Panc1 (cell line): ENCODE measurements around the gene MEGF10. TPM values are rescaled to one million over a fixed set of nuclear protein-coding genes. Genes with fewer than 3 reads are reported as not detected.

Experiments used
- ATAC-seq: fragments of 200-7000 bp; cut with Tn5 transposase; 2 replicates; pipeline ENCODE4 v1.9.1; 2020; ENCODE audit warnings: mild to moderate bottlenecking, moderate library complexity
- BruUV-seq: library from RNA; stranded (reverse); fragments of 400-500 nt; replicated peaks from 2 replicates; lab custom pipeline; 2021; lab: Mats Ljungman, UMichigan
- CTCF ChIA-PET: fragments of 300-600 bp; sonication (Branson Sonifier 250); formaldehyde crosslinking; loops from one replicate; lab custom pipeline; 2022; ENCODE audit warnings: antibody characterized with exemption; lab: Charles Lee
- POLR2A ChIA-PET: fragments of 300-600 bp; sonication (Branson Sonifier 250); formaldehyde crosslinking; loops from one replicate; lab custom pipeline; 2022; ENCODE audit warnings: antibody characterized with exemption; lab: Charles Lee
- DNase-seq: peaks from one replicate; pipeline ENCODE4 v3.0.0-alpha.2; 2010; ENCODE audit warnings: low read depth, low spot score
- H3K27ac ChIP-seq: 2 replicates; pipeline ENCODE4 v1.5.1; 2011; ENCODE audit warnings: mild to moderate bottlenecking, low read length, inconsistent platforms
- H3K27me3 ChIP-seq: fragments of 200-500 bp; sonication (Bioruptor generic); 2 replicates; pipeline ENCODE4 v1.6.0; 2014; ENCODE audit warnings: low read length, inconsistent platforms; ENCODE audit not compliant: control insufficient read depth, insufficient read depth
- H3K36me3 ChIP-seq: fragments of 200-500 bp; sonication (Bioruptor generic); 2 replicates; pipeline ENCODE4 v1.5.1; 2014; ENCODE audit warnings: inconsistent platforms, mild to moderate bottlenecking, low read length, moderate library complexity; ENCODE audit not compliant: control insufficient read depth, insufficient read depth
- H3K4me1 ChIP-seq: 2 replicates; pipeline ENCODE4 v1.5.1; 2011; ENCODE audit warnings: inconsistent platforms, mild to moderate bottlenecking, low read length, moderate library complexity; ENCODE audit not compliant: control insufficient read depth, insufficient read depth
- H3K4me3 ChIP-seq, 2 experiments: 2 replicates each; pipeline ENCODE4 v1.5.1; 2011 to 2012; ENCODE audit warnings: low read depth in 2 of 2, low read length in 2 of 2, mild to moderate bottlenecking in 2 of 2, inconsistent platforms in 1 of 2, moderate library complexity in 1 of 2
- H3K9me3 ChIP-seq: fragments of 200-500 bp; sonication (Bioruptor generic); 2 replicates; pipeline ENCODE4 v1.5.1; 2014; ENCODE audit warnings: low read depth, mild to moderate bottlenecking, inconsistent platforms, low read length, moderate library complexity; ENCODE audit not compliant: control insufficient read depth, insufficient read depth
- POLR2AphosphoS5 ChIP-seq: IDR thresholded peaks from 2 replicates; pipeline ENCODE4 v1.6.1; 2012; ENCODE audit warnings: mild to moderate bottlenecking, low read depth, low read length, moderate library complexity
- SIN3A ChIP-seq: IDR thresholded peaks from 2 replicates; pipeline ENCODE4 v1.6.1; 2012; ENCODE audit warnings: low read depth, mild to moderate bottlenecking, low read length, moderate library complexity, borderline replicate concordance; ENCODE audit not compliant: insufficient read depth
- TCF7L2 ChIP-seq: IDR thresholded peaks from 2 replicates; pipeline ENCODE4 v1.6.1; 2011; ENCODE audit warnings: mild to moderate bottlenecking, low read depth, low read length, inconsistent platforms
- in situ Hi-C: cut with HindIII; loops from 2 replicates; pipeline ENCODE4 v1.10.0; 2016; ENCODE audit warnings: low sequenced_read_pairs, low pct_unique_long_range_greater_than_20kb
- intact Hi-C: fragments of 100-400 bp; cut with micrococcal nuclease; formaldehyde crosslinking; loops from one replicate; pipeline ENCODE4 v1.10.0; 2022; ENCODE audit not compliant: unreplicated experiment
- total RNA-seq: library from RNA; stranded (reverse); gene quantifications from one replicate; pipeline ENCODE4 v1.2.1, GENCODE V29; 2021; ENCODE audit not compliant: unreplicated experiment
- TF ChIP-seq, protein P1 (sequence below): fragments of 450-650 bp; IDR thresholded peaks from 2 replicates; pipeline ENCODE4 v1.5.1; 2017; ENCODE audit warnings: mild to moderate bottlenecking
- TF ChIP-seq, protein P2 (sequence below), 2 experiments: IDR thresholded peaks; 2 replicates each; pipeline ENCODE4 v1.6.1; 2011 to 2012; ENCODE audit warnings: low read depth in 2 of 2, control low read depth in 1 of 2, low read length in 1 of 2, mild to moderate bottlenecking in 1 of 2, moderate library complexity in 1 of 2; ENCODE audit not compliant: insufficient read depth in 1 of 2

The MEGF10 gene
- total RNA-seq, 1 experiment from 2014 or later = not detected

DNA sequence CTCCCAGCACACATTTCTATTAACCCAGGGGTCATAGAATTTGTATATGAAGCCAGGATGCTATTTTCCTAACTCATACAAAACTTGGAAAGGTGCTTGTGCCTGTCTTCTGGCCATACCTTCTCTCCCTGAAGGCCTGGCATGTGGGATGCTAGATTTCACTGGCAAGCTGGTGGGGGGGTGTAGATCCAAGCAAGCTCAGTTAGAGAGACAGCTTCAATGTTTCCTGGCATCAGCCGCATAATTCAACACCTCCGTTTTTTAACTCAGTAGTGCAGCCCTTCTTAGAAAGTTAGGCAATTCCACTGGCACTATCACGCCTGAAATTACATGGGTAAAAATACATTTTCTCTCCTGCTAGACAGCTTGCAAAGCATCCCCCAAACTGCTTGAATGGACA is 51.8 kb downstream of the MEGF10 start:
- TF ChIP-seq, protein P1, sequence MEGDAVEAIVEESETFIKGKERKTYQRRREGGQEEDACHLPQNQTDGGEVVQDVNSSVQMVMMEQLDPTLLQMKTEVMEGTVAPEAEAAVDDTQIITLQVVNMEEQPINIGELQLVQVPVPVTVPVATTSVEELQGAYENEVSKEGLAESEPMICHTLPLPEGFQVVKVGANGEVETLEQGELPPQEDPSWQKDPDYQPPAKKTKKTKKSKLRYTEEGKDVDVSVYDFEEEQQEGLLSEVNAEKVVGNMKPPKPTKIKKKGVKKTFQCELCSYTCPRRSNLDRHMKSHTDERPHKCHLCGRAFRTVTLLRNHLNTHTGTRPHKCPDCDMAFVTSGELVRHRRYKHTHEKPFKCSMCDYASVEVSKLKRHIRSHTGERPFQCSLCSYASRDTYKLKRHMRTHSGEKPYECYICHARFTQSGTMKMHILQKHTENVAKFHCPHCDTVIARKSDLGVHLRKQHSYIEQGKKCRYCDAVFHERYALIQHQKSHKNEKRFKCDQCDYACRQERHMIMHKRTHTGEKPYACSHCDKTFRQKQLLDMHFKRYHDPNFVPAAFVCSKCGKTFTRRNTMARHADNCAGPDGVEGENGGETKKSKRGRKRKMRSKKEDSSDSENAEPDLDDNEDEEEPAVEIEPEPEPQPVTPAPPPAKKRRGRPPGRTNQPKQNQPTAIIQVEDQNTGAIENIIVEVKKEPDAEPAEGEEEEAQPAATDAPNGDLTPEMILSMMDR = no peak
- TF ChIP-seq, protein P2, sequence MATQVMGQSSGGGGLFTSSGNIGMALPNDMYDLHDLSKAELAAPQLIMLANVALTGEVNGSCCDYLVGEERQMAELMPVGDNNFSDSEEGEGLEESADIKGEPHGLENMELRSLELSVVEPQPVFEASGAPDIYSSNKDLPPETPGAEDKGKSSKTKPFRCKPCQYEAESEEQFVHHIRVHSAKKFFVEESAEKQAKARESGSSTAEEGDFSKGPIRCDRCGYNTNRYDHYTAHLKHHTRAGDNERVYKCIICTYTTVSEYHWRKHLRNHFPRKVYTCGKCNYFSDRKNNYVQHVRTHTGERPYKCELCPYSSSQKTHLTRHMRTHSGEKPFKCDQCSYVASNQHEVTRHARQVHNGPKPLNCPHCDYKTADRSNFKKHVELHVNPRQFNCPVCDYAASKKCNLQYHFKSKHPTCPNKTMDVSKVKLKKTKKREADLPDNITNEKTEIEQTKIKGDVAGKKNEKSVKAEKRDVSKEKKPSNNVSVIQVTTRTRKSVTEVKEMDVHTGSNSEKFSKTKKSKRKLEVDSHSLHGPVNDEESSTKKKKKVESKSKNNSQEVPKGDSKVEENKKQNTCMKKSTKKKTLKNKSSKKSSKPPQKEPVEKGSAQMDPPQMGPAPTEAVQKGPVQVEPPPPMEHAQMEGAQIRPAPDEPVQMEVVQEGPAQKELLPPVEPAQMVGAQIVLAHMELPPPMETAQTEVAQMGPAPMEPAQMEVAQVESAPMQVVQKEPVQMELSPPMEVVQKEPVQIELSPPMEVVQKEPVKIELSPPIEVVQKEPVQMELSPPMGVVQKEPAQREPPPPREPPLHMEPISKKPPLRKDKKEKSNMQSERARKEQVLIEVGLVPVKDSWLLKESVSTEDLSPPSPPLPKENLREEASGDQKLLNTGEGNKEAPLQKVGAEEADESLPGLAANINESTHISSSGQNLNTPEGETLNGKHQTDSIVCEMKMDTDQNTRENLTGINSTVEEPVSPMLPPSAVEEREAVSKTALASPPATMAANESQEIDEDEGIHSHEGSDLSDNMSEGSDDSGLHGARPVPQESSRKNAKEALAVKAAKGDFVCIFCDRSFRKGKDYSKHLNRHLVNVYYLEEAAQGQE (IDR thresholded peaks at IDR 0.05; ENCODE audit: insufficient read depth in 1 of 2, low read depth in 2 of 2, low read length in 1 of 2) = no peak
- no peak for TF ChIP-seq SIN3A
- peaks cover 8% of the 10 kb centered on the region for H3K27me3 ChIP-seq
- ATAC-seq (no peak), DNase-seq (no peak)
- ChIA-PET POLR2A (no interaction called here), CTCF (no interaction called here)
- no TSS peak for BruUV-seq
- H3K27ac ChIP-seq = no peak overlapping the region
- in situ Hi-C loops = no loop called here
- no peak overlapping the region for H3K4me3 ChIP-seq
- H3K4me1 ChIP-seq = no peaks in the 10 kb centered on the region
- no peaks in the 10 kb centered on the region for H3K36me3 ChIP-seq
- intact Hi-C loops = no loop called here
- H3K9me3 ChIP-seq = no peaks in the 10 kb centered on the region

DNA sequence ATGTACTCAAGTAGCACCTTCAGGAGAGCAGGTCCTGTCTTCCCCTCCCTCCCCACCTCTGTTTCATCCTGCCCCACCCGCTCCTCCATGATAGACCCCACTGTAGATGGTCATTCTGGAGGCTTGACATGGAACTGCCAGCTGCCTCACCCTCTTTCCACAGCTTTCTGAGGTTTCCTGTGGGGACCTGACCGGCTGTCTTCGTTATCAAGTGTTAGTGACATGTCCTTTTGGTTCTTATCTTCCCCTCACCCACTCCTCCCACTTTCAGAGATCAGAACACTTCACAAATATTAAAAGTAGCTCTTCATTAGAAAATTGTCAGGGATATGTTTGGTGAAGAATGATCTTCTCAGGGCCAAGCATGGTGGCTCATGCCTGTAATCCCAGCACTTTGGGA is 52.7 kb downstream of the MEGF10 start:
- intact Hi-C loops = no loop called here
- peaks cover 8% of the 10 kb centered on the region for H3K27me3 ChIP-seq
- H3K4me3 ChIP-seq = no peak overlapping the region
- ChIA-PET CTCF (no interaction called here), POLR2A (no interaction called here)
- in situ Hi-C loops = no loop called here
- TF ChIP-seq TCF7L2 (no peak), POLR2AphosphoS5 (no peak), SIN3A (no peak)
- TF ChIP-seq, protein P2 (IDR thresholded peaks at IDR 0.05; ENCODE audit: insufficient read depth in 1 of 2, low read depth in 2 of 2, low read length in 1 of 2) = no peak
- no peaks in the 10 kb centered on the region for H3K4me1 ChIP-seq
- no peaks in the 10 kb centered on the region for H3K36me3 ChIP-seq
- no peak for DNase-seq
- no TSS peak for BruUV-seq
- no peaks in the 10 kb centered on the region for H3K9me3 ChIP-seq
- H3K27ac ChIP-seq = no peak overlapping the region
- ATAC-seq = no peak
